ENCODE results near the gene DMRTA2.
A peak's percentile ranks its signal among the peaks of the same experiment; 100 is the strongest.

Gene DMRTA2

GRCh38 chr1:50424884-50425375 is 1.7 kb upstream of the DMRTA2 start:
- no peak overlapping the region for H3K27ac ChIP-seq (replicated peaks)
- H3K27me3 ChIP-seq (ENCODE audit: insufficient read depth, poor library complexity, severe bottlenecking), result peaks cover 88% of the 10 kb centered on the region
- no peak for DNase-seq (ENCODE audit: low read depth in 1 of 2, low spot score in 1 of 2)
- no peak for TF ChIP-seq REST (IDR thresholded peaks at IDR 0.05; ENCODE audit: insufficient replicate concordance, low read depth)
- no peak overlapping the region for H3K4me3 ChIP-seq (replicated peaks; ENCODE audit: insufficient read depth, low read length)

- no peak for DNase-seq (ENCODE audit: low read depth in 1 of 2, low spot score in 1 of 2)
- H3K4me3 ChIP-seq (replicated peaks; ENCODE audit: insufficient read depth, low read length), result peak overlapping the region; percentile 24
- peaks cover 88% of the 10 kb centered on the region for H3K27me3 ChIP-seq (ENCODE audit: insufficient read depth, poor library complexity, severe bottlenecking)
- TF ChIP-seq CTCF (IDR thresholded peaks at IDR 0.05; ENCODE audit: insufficient read depth, low read length) (no peak), POLR2AphosphoS5 (IDR thresholded peaks at IDR 0.05; ENCODE audit: low read depth) (no peak), SPI1 (IDR thresholded peaks at IDR 0.05; ENCODE audit: borderline replicate concordance, low read depth) (peak; percentile 27; the same call in 1 of the 2 replicates), REST (IDR thresholded peaks at IDR 0.05; ENCODE audit: insufficient replicate concordance, low read depth) (no peak), GABPA (IDR thresholded peaks at IDR 0.05; ENCODE audit: low read depth) (no peak)
- H3K27ac ChIP-seq (replicated peaks), result no peak overlapping the region
Observed at GRCh38 chr1:50424045-50424883, 1.0 kb upstream of the DMRTA2 start.

- peak in 1 of 2 experiments; percentile 20 for DNase-seq (ENCODE audit: low read depth in 1 of 2, low spot score in 1 of 2)
- Histone ChIP-seq H3K27me3 (ENCODE audit: insufficient read depth, poor library complexity, severe bottlenecking) (peaks cover 88% of the 10 kb centered on the region), H3K27ac (replicated peaks) (no peak overlapping the region), H3K4me3 (replicated peaks; ENCODE audit: insufficient read depth, low read length) (peak overlapping the region; percentile 24; the same call in 1 of the 2 replicates)
- TF ChIP-seq GABPA (IDR thresholded peaks at IDR 0.05; ENCODE audit: low read depth), result no peak
- no peak for TF ChIP-seq REST (IDR thresholded peaks at IDR 0.05; ENCODE audit: insufficient replicate concordance, low read depth)
- TF ChIP-seq CTCF (IDR thresholded peaks at IDR 0.05; ENCODE audit: insufficient read depth, low read length), result no peak
- TF ChIP-seq POLR2AphosphoS5 (IDR thresholded peaks at IDR 0.05; ENCODE audit: low read depth), result no peak
- no peak for TF ChIP-seq SPI1 (IDR thresholded peaks at IDR 0.05; ENCODE audit: borderline replicate concordance, low read depth)
Observed at GRCh38 chr1:50423670-50424000, 392 bp upstream of the DMRTA2 start.
